ENCODE data around the gene MRPL48. TPM values are rescaled to one million over a fixed set of nuclear protein-coding genes. Genes with fewer than 3 reads are reported as not detected.
A peak's percentile ranks its signal among the peaks of the same experiment; 100 is the strongest.
"Not testable (repeated sequence)": the region's sequence is repeated elsewhere in the genome, so short reads cannot be mapped to it uniquely, and the experiment has no call there.

The MRPL48 gene
- total RNA-seq, 1 donor from 2014 or later: 26.4 TPM

GRCh38 chr11:73875840-73876239 lies 88.2 kb downstream of the MRPL48 start:
- Mint-ChIP-seq H3K4me3 (ENCODE audit: unreplicated experiment) (peak overlapping the region; percentile 98), H3K36me3 (ENCODE audit: unreplicated experiment) (peaks cover 10% of the 10 kb centered on the region), H3K27ac (ENCODE audit: unreplicated experiment) (peak overlapping the region; percentile 98), H3K27me3 (ENCODE audit: unreplicated experiment) (no peaks in the 10 kb centered on the region), H3K9me3 (ENCODE audit: unreplicated experiment) (no peaks in the 10 kb centered on the region), H3K4me1 (ENCODE audit: unreplicated experiment) (peaks cover 18% of the 10 kb centered on the region)
- DNase-seq (ENCODE audit: extremely low spot score, unreplicated experiment): no peak
- no peak for TF ChIP-seq CTCF (IDR thresholded peaks at IDR 0.05)

- Mint-ChIP-seq H3K9me3 (ENCODE audit: unreplicated experiment) (no peaks in the 10 kb centered on the region), H3K27ac (ENCODE audit: unreplicated experiment) (peak within 1 kb of the TSS; percentile 98), H3K36me3 (ENCODE audit: unreplicated experiment) (peaks cover 10% of the 10 kb centered on the region)
Measured at GRCh38 chr11:73876424-73877310, 89.0 kb downstream of the MRPL48 start, which contains the start of the genes COA4 and PAAF1. Gene COA4 (minus strand): TSS chr11:73876846. CDS start chr11:73873378, 3,468 bp downstream. Gene PAAF1 (plus strand): TSS chr11:73876999. CDS start chr11:73877022, 23 bp downstream.

GRCh38 chr11:73878771-73879170 lies 91.1 kb downstream of the MRPL48 start:
- no peak overlapping the region for H3K4me3 Mint-ChIP-seq (ENCODE audit: unreplicated experiment)
- H3K36me3 Mint-ChIP-seq (ENCODE audit: unreplicated experiment): peaks cover 5% of the 10 kb centered on the region
- no peak for TF ChIP-seq CTCF (IDR thresholded peaks at IDR 0.05)
- H3K9me3 Mint-ChIP-seq (ENCODE audit: unreplicated experiment): no peaks in the 10 kb centered on the region
- H3K27me3 Mint-ChIP-seq (ENCODE audit: unreplicated experiment): no peaks in the 10 kb centered on the region
- peaks cover 18% of the 10 kb centered on the region for H3K4me1 Mint-ChIP-seq (ENCODE audit: unreplicated experiment)
- H3K27ac Mint-ChIP-seq (ENCODE audit: unreplicated experiment): no peak overlapping the region
- no peak for DNase-seq (ENCODE audit: extremely low spot score, unreplicated experiment)

More at GRCh38 chr11:73876424-73877310, 89.0 kb downstream of the MRPL48 start, which contains the start of the genes COA4 and PAAF1:
- Mint-ChIP-seq H3K4me1 (ENCODE audit: unreplicated experiment) (peaks cover 18% of the 10 kb centered on the region), H3K27me3 (ENCODE audit: unreplicated experiment) (no peaks in the 10 kb centered on the region), H3K4me3 (ENCODE audit: unreplicated experiment) (peak within 1 kb of the TSS; percentile 98)
- no peak for TF ChIP-seq CTCF (IDR thresholded peaks at IDR 0.05)
- DNase-seq (ENCODE audit: extremely low spot score, unreplicated experiment): peak; percentile 95

- H3K9me3 Mint-ChIP-seq (ENCODE audit: unreplicated experiment); DNase-seq (ENCODE audit: extremely low spot score, unreplicated experiment); H3K27me3 Mint-ChIP-seq (ENCODE audit: unreplicated experiment); H3K4me3 Mint-ChIP-seq (ENCODE audit: unreplicated experiment); H3K27ac Mint-ChIP-seq (ENCODE audit: unreplicated experiment); H3K36me3 Mint-ChIP-seq (ENCODE audit: unreplicated experiment): not testable (repeated sequence)
- H3K4me1 Mint-ChIP-seq (ENCODE audit: unreplicated experiment): peaks cover 14% of the 10 kb centered on the region
Measured at GRCh38 chr11:73880449-73880848, 92.8 kb downstream of the MRPL48 start.

- Mint-ChIP-seq H3K27ac (ENCODE audit: unreplicated experiment) (no peak overlapping the region), H3K9me3 (ENCODE audit: unreplicated experiment) (no peaks in the 10 kb centered on the region), H3K36me3 (ENCODE audit: unreplicated experiment) (peaks cover 15% of the 10 kb centered on the region), H3K4me1 (ENCODE audit: unreplicated experiment) (no peaks in the 10 kb centered on the region), H3K27me3 (ENCODE audit: unreplicated experiment) (no peaks in the 10 kb centered on the region), H3K4me3 (ENCODE audit: unreplicated experiment) (no peak overlapping the region)
- TF ChIP-seq CTCF (IDR thresholded peaks at IDR 0.05): no peak
- DNase-seq (ENCODE audit: extremely low spot score, unreplicated experiment): no peak
Measured at GRCh38 chr11:73883856-73884255, 96.2 kb downstream of the MRPL48 start.

Data from osteocyte (in vitro differentiated cells).